NCI-H526 (cell line): ENCODE results near the gene ICAM4.
"Not testable (repeated sequence)": the region's sequence is repeated elsewhere in the genome, so short reads cannot be mapped to it uniquely, and the experiment has no call there.

Experiments
- DNase-seq, 2 experiments: peaks; one replicate each; lab custom pipeline; 2025; lab: John Stamatoyannopoulos, UW

ICAM4 gene

GRCh38 chr19:10286803-10287737 lies at the start of gene ICAM4:
Gene ICAM4, plus strand, starts transcription at chr19:10286955. Its CDS starts 58 bp downstream, at chr19:10287013.
- no peak for DNase-seq

GRCh38 chr19:10237702-10238101 lies 49.1 kb upstream of the ICAM4 start:
- DNase-seq, result no peak

- DNase-seq, result peak in 1 of 2 experiments; percentile 23
Measured at GRCh38 chr19:10238172-10238783, 48.5 kb upstream of the ICAM4 start.

- DNase-seq, result not testable (repeated sequence)
Measured at GRCh38 chr19:10241826-10242449, 44.8 kb upstream of the ICAM4 start.

- DNase-seq, result no peak
Measured at GRCh38 chr19:10243606-10244005, 43.1 kb upstream of the ICAM4 start.

GRCh38 chr19:10245189-10245939 lies 41.4 kb upstream of the ICAM4 start:
- no peak for DNase-seq

GRCh38 chr19:10246511-10246910 lies 40.2 kb upstream of the ICAM4 start:
- no peak for DNase-seq

- peak; percentile 96 for DNase-seq
Measured at GRCh38 chr19:10251792-10252694, 34.7 kb upstream of the ICAM4 start, which contains the start of gene MRPL4. Gene MRPL4, plus strand, starts transcription at chr19:10252214. Its CDS starts 40 bp downstream, at chr19:10252254.

- DNase-seq, result no peak
Measured at GRCh38 chr19:10252707-10253106, 34.0 kb upstream of the ICAM4 start.

GRCh38 chr19:10254244-10254643 lies 32.5 kb upstream of the ICAM4 start:
- DNase-seq, result no peak

- no peak for DNase-seq
Measured at GRCh38 chr19:10255358-10255757, 31.4 kb upstream of the ICAM4 start.

- DNase-seq, result no peak
Measured at GRCh38 chr19:10256551-10256950, 30.2 kb upstream of the ICAM4 start.

- DNase-seq, result no peak
Measured at GRCh38 chr19:10256970-10257615, 29.7 kb upstream of the ICAM4 start.

GRCh38 chr19:10258080-10258710 lies 28.6 kb upstream of the ICAM4 start:
- no peak for DNase-seq

- DNase-seq, result peak; percentile 39 to 83
Measured at GRCh38 chr19:10259162-10259905, 27.4 kb upstream of the ICAM4 start.

- DNase-seq, result no peak
Measured at GRCh38 chr19:10260141-10260584, 26.6 kb upstream of the ICAM4 start.

- DNase-seq, result no peak
Measured at GRCh38 chr19:10262771-10263170, 24.0 kb upstream of the ICAM4 start.

- no peak for DNase-seq
Measured at GRCh38 chr19:10266706-10267105, 20.0 kb upstream of the ICAM4 start.

GRCh38 chr19:10268071-10268470 lies 18.7 kb upstream of the ICAM4 start:
- no peak for DNase-seq
